MM.1S (cell line): Measurements from ENCODE around the gene TARBP1.

Source experiments
- DNase-seq: peaks from one replicate; pipeline ENCODE4 v3.0.0-alpha.2; 2015
- H2AFZ ChIP-seq: fragments of 300-600 bp; sonication (generic); 2 replicates; pipeline ENCODE4 v1.6.0; 2016; ENCODE audit warnings: antibody characterized with exemption, low read length
- H3F3A ChIP-seq: fragments of 300-600 bp; sonication (generic); 2 replicates; pipeline ENCODE4 v1.6.1; 2016; ENCODE audit warnings: mild to moderate bottlenecking, antibody characterized with exemption, low read length, moderate library complexity, mixed read lengths; ENCODE audit not compliant: insufficient read depth
- H3K27ac ChIP-seq: fragments of 300-600 bp; sonication (generic); 2 replicates; pipeline ENCODE4 v1.5.1; 2016; ENCODE audit warnings: mild to moderate bottlenecking, low read length
- H3K27me3 ChIP-seq: fragments of 300-600 bp; sonication (generic); replicated peaks from 2 replicates; pipeline ENCODE4 v1.6.0; 2016; ENCODE audit warnings: low read length; ENCODE audit not compliant: insufficient read depth
- H3K36me3 ChIP-seq: fragments of 300-600 bp; sonication (generic); replicated peaks from 2 replicates; pipeline ENCODE4 v1.6.1; 2016; ENCODE audit warnings: mild to moderate bottlenecking, low read length, mixed read lengths; ENCODE audit not compliant: insufficient read depth
- H3K4me1 ChIP-seq: fragments of 300-600 bp; sonication (generic); 2 replicates; pipeline ENCODE4 v1.6.1; 2016; ENCODE audit warnings: low read length, mixed read lengths
- H3K4me2 ChIP-seq: fragments of 300-600 bp; sonication (generic); 2 replicates; pipeline ENCODE4 v1.6.0; 2016; ENCODE audit warnings: low read depth, low read length
- H3K4me3 ChIP-seq: fragments of 300-600 bp; sonication (generic); 2 replicates; pipeline ENCODE4 v1.5.1; 2016; ENCODE audit warnings: low read length, mixed read lengths
- H3K79me2 ChIP-seq: fragments of 300-600 bp; sonication (generic); 2 replicates; pipeline ENCODE4 v1.6.1; 2016; ENCODE audit warnings: mixed run types, low read length, mixed read lengths
- H3K9ac ChIP-seq: fragments of 300-600 bp; sonication (generic); 2 replicates; pipeline ENCODE4 v1.6.1; 2016; ENCODE audit warnings: low read length, mixed read lengths
- H3K9me2 ChIP-seq: fragments of 300-600 bp; sonication (generic); replicated peaks from 2 replicates; pipeline ENCODE4 v1.6.1; 2016; ENCODE audit warnings: mild to moderate bottlenecking, low read length, mixed read lengths; ENCODE audit not compliant: insufficient read depth
- H3K9me3 ChIP-seq: fragments of 300-600 bp; sonication (generic); replicated peaks from 2 replicates; pipeline ENCODE4 v1.6.1; 2016; ENCODE audit warnings: mild to moderate bottlenecking, low read length, mixed read lengths; ENCODE audit not compliant: insufficient read depth
- H4K20me1 ChIP-seq: fragments of 300-600 bp; sonication (generic); 2 replicates; pipeline ENCODE4 v1.6.1; 2016; ENCODE audit warnings: mild to moderate bottlenecking, low read length, moderate library complexity, mixed read lengths; ENCODE audit not compliant: insufficient read depth
- EZH2 ChIP-seq: fragments of 300-600 bp; sonication (generic); optimal IDR thresholded peaks from 2 replicates; pipeline ENCODE3; 2017; ENCODE audit warnings: low read depth, mild to moderate bottlenecking, antibody characterized with exemption, low read length, mixed read lengths
- EZH2phosphoT487 ChIP-seq: fragments of 300-600 bp; sonication (generic); IDR thresholded peaks from 2 replicates; pipeline ENCODE4 v1.6.1; 2018; ENCODE audit warnings: antibody characterized with exemption, low read length
- TF ChIP-seq, protein P1 (sequence below): fragments of 300-600 bp; sonication (generic); IDR thresholded peaks from 2 replicates; pipeline ENCODE4 v1.5.1; 2016; ENCODE audit warnings: antibody characterized with exemption, low read length, mixed read lengths

The TARBP1 gene

DNA sequence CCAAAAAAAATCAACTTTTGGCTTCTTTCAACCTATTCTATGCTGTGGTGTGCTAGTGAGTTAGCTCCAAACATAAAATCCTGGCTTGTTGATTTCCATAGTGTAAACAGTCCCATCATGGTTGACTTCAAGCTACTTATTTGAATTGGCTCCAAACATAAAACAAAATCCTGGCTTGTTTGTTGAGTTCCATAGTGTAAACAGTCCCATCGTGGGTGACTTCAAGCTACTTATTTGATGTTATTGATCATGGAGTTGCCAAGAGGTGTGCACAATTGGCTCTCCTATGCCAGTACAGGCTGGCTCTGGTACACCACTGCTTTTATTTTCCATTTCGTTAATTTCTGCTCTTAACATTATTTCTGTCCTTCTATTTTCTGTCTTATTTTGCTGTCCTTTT is 107.6 kb downstream of the TARBP1 start:
- H3K36me3 ChIP-seq = peaks cover 5% of the 10 kb centered on the region; the same call in 1 of the 2 replicates
- DNase-seq = no peak
- no peaks in the 10 kb centered on the region for H3K9me3 ChIP-seq
- H3K4me2 ChIP-seq = no peak overlapping the region
- no peaks in the 10 kb centered on the region for H3K9me2 ChIP-seq
- peaks cover 36% of the 10 kb centered on the region for H3K79me2 ChIP-seq
- H3K27ac ChIP-seq = no peak overlapping the region
- H3K27me3 ChIP-seq = no peaks in the 10 kb centered on the region
- peaks cover 12% of the 10 kb centered on the region for H3K4me1 ChIP-seq
- H2AFZ ChIP-seq = no peak overlapping the region
- H3K4me3 ChIP-seq = no peak overlapping the region
- no peaks in the 10 kb centered on the region for H4K20me1 ChIP-seq
- TF ChIP-seq EZH2 (no peak), EZH2phosphoT487 (no peak)
- TF ChIP-seq, protein P1, sequence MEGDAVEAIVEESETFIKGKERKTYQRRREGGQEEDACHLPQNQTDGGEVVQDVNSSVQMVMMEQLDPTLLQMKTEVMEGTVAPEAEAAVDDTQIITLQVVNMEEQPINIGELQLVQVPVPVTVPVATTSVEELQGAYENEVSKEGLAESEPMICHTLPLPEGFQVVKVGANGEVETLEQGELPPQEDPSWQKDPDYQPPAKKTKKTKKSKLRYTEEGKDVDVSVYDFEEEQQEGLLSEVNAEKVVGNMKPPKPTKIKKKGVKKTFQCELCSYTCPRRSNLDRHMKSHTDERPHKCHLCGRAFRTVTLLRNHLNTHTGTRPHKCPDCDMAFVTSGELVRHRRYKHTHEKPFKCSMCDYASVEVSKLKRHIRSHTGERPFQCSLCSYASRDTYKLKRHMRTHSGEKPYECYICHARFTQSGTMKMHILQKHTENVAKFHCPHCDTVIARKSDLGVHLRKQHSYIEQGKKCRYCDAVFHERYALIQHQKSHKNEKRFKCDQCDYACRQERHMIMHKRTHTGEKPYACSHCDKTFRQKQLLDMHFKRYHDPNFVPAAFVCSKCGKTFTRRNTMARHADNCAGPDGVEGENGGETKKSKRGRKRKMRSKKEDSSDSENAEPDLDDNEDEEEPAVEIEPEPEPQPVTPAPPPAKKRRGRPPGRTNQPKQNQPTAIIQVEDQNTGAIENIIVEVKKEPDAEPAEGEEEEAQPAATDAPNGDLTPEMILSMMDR = no peak
- no peak overlapping the region for H3K9ac ChIP-seq
- peaks cover 23% of the 10 kb centered on the region for H3F3A ChIP-seq

DNA sequence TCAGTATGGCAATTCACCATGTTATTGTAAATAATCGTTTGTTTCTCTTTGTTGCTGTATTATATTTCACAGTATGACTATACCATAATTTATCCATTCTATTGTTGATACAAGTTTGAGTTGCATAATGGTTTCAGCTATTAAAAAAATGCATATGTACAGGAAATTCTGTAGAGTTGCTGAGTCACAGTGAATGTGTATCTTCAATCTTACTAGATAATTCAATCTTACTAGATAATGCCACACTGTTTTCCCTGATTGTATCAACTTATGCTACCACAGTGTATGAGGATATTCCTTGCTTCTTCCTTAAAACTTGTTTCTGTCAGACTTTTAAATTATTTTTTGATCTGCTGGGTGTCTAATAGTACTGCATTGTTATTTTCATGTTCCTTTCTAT is 109.2 kb downstream of the TARBP1 start:
- no peak overlapping the region for H2AFZ ChIP-seq
- peaks cover 23% of the 10 kb centered on the region for H3F3A ChIP-seq
- no peak overlapping the region for H3K4me3 ChIP-seq
- H3K4me1 ChIP-seq = peaks cover 12% of the 10 kb centered on the region
- H3K9me2 ChIP-seq = no peaks in the 10 kb centered on the region
- no peaks in the 10 kb centered on the region for H4K20me1 ChIP-seq
- H3K9me3 ChIP-seq = no peaks in the 10 kb centered on the region
- no peak for DNase-seq
- H3K27ac ChIP-seq = no peak overlapping the region
- no peak overlapping the region for H3K4me2 ChIP-seq
- no peak overlapping the region for H3K9ac ChIP-seq
- H3K27me3 ChIP-seq = no peaks in the 10 kb centered on the region
- H3K79me2 ChIP-seq = peaks cover 20% of the 10 kb centered on the region
- no peaks in the 10 kb centered on the region for H3K36me3 ChIP-seq
- TF ChIP-seq, protein P1 = no peak
- TF ChIP-seq EZH2 = no peak
- TF ChIP-seq EZH2phosphoT487 = no peak

DNA sequence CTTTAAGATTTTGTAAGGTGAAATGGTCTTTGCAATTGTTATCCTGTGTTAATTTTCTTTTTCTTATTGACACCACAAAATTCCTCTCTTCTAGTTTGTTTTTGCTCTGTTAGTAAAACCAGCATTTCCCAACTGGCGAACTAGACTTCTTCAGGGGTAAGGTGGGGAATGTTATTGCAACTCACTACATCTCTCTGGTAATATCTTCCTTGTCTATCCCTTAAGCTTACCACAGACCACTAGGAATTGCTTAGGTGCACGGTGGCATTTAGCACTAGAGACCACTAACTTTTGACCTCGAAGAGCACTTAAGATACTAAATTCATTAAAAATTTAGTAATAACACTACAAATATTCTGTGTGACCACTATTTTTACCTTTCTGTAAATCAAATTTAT is 109.9 kb downstream of the TARBP1 start:
- no peaks in the 10 kb centered on the region for H3K36me3 ChIP-seq
- no peak for TF ChIP-seq EZH2phosphoT487
- no peak for TF ChIP-seq EZH2
- TF ChIP-seq, protein P1 = no peak

More for the DNA sequence above, 109.9 kb downstream of the TARBP1 start:
- Histone ChIP-seq H3K4me3 (no peak overlapping the region), H3F3A (peaks cover 19% of the 10 kb centered on the region), H3K4me1 (0 out of 2 replicates have a peak, but pooled peaks cover 6% of the 10 kb centered on the region), H3K9me3 (no peaks in the 10 kb centered on the region), H3K4me2 (no peak overlapping the region), H3K9me2 (no peaks in the 10 kb centered on the region), H3K27ac (no peak overlapping the region), H3K9ac (no peak overlapping the region), H4K20me1 (no peaks in the 10 kb centered on the region), H3K79me2 (peaks cover 13% of the 10 kb centered on the region), H3K27me3 (no peaks in the 10 kb centered on the region), H2AFZ (no peak overlapping the region)
- no peak for DNase-seq
